ENCODE data around the gene PARP12.

- no peak for TF ChIP-seq MYBL2 (IDR thresholded peaks at IDR 0.05; ENCODE audit: low read depth)
- TF ChIP-seq MYBL2 (CRISPR knock-in tag; IDR thresholded peaks at IDR 0.05; ENCODE audit: borderline replicate concordance): no peak
- no peak for TF ChIP-seq ZNF274 (IDR thresholded peaks at IDR 0.05; ENCODE audit: borderline replicate concordance, low read depth, low read length)
- TF ChIP-seq OTX1 (CRISPR knock-in tag; IDR thresholded peaks at IDR 0.05): no peak
- no peak for TF ChIP-seq E2F1 (CRISPR knock-in tag; IDR thresholded peaks at IDR 0.05)
- no peak for TF ChIP-seq USF1 (CRISPR knock-in tag; IDR thresholded peaks at IDR 0.05)
- no peak for TF ChIP-seq MEF2A (IDR thresholded peaks at IDR 0.05; ENCODE audit: control insufficient read depth, low read depth, low read length)
- TF ChIP-seq PURB (CRISPR knock-in tag; IDR thresholded peaks at IDR 0.05; ENCODE audit: low read depth): no peak
- no peak for TF ChIP-seq CTCF (IDR thresholded peaks at IDR 0.05 in 2 of 3, conservative IDR thresholded peaks at IDR 0.05 in 1 of 3; ENCODE audit: insufficient read depth in 2 of 3, low read depth in 1 of 3, low read length in 3 of 3)
- no peak for TF ChIP-seq ZFP91 (CRISPR knock-in tag; IDR thresholded peaks at IDR 0.05)
- TF ChIP-seq POLR2A (conservative IDR thresholded peaks at IDR 0.05): no peak
- no peak for TF ChIP-seq MYNN (IDR thresholded peaks at IDR 0.05)
- no peak for TF ChIP-seq MYNN (CRISPR knock-in tag; IDR thresholded peaks at IDR 0.05)
Measured at GRCh38 chr7:140049339-140050024, 13.3 kb downstream of the PARP12 start.

All from K562 (cell line).